Activated B cell treated with CpG ODN at 0.5 μM for 24 hours (primary cell): ENCODE results near the gene SEMA4C. TPM values are rescaled to one million over a fixed set of nuclear protein-coding genes. Genes with fewer than 3 reads are reported as not detected.

Experiments
- ATAC-seq: fragments of 200-7000 bp; cut with Tn5 transposase; one replicate; pipeline ENCODE4 v1.10.0; 2021; ENCODE audit warnings: low read depth, mild to moderate bottlenecking, moderate library complexity
- CTCF ChIA-PET: fragments of 350-600 bp; sonication (Branson Sonifier 250); formaldehyde crosslinking; loops from one replicate; lab custom pipeline; 2021; ENCODE audit warnings: antibody characterized with exemption; lab: Charles Lee
- POLR2A ChIA-PET: fragments of 350-600 bp; sonication (Branson Sonifier 250); formaldehyde crosslinking; loops from one replicate; lab custom pipeline; 2021; ENCODE audit warnings: antibody characterized with exemption; lab: Charles Lee
- DNase-seq: peaks from one replicate; pipeline ENCODE4 v3.0.0; 2022
- H3K27ac Mint-ChIP-seq: one replicate; pipeline ENCODE4 v1.8.0; 2020; ENCODE audit warnings: mixed read lengths
- H3K27me3 Mint-ChIP-seq: one replicate; pipeline ENCODE4 v1.8.0; 2021; ENCODE audit warnings: mixed read lengths
- H3K36me3 Mint-ChIP-seq: one replicate; pipeline ENCODE4 v1.8.0; 2021; ENCODE audit warnings: low read depth, mixed read lengths
- H3K4me1 Mint-ChIP-seq: one replicate; pipeline ENCODE4 v1.8.0; 2021; ENCODE audit warnings: mixed read lengths
- H3K4me3 Mint-ChIP-seq: one replicate; pipeline ENCODE4 v1.8.0; 2020; ENCODE audit warnings: mild to moderate bottlenecking, mixed read lengths
- H3K9me3 Mint-ChIP-seq: one replicate; pipeline ENCODE4 v1.8.0; 2020; ENCODE audit warnings: mixed read lengths
- CTCF ChIP-seq: fragments of 200-600 bp; IDR thresholded peaks from one replicate; pipeline ENCODE4 v1.8.0; 2022; ENCODE audit warnings: antibody characterized with exemption, mild to moderate bottlenecking
- intact Hi-C: fragments of 100-400 bp; cut with micrococcal nuclease; formaldehyde crosslinking; loops from one replicate; pipeline ENCODE4 v1.15.1; 2024
- total RNA-seq: library from RNA; stranded (reverse); gene quantifications from 2 replicates; pipeline ENCODE4 v1.2.3, GENCODE V29; 2022

The SEMA4C gene
- total RNA-seq, 1 donor from 2014 or later, result 0.55 TPM

- DNase-seq (no peak), ATAC-seq (no peak)
- TF ChIP-seq CTCF, result no peak
- CTCF ChIA-PET, result no interaction called here
- no peak overlapping the region for H3K27ac Mint-ChIP-seq
- H3K27me3 Mint-ChIP-seq, result peaks cover under 1% of the 10 kb centered on the region
- intact Hi-C loops, result no loop called here
- H3K36me3 Mint-ChIP-seq, result no peaks in the 10 kb centered on the region
- POLR2A ChIA-PET, result no interaction called here
- no peak overlapping the region for H3K4me3 Mint-ChIP-seq
- H3K9me3 Mint-ChIP-seq, result no peaks in the 10 kb centered on the region
- H3K4me1 Mint-ChIP-seq, result peaks cover 18% of the 10 kb centered on the region
Observed at GRCh38 chr2:96887493-96888012, 17.7 kb upstream of the SEMA4C start.

- TF ChIP-seq CTCF, result no peak
- H3K27me3 Mint-ChIP-seq, result peaks cover 3% of the 10 kb centered on the region
- intact Hi-C loops, result no loop called here
- ATAC-seq (no peak), DNase-seq (no peak)
- H3K27ac Mint-ChIP-seq, result no peak overlapping the region
- no peaks in the 10 kb centered on the region for H3K9me3 Mint-ChIP-seq
- CTCF ChIA-PET, result no interaction called here
- POLR2A ChIA-PET, result no interaction called here
- H3K4me1 Mint-ChIP-seq, result peaks cover 18% of the 10 kb centered on the region
- H3K36me3 Mint-ChIP-seq, result no peaks in the 10 kb centered on the region
- H3K4me3 Mint-ChIP-seq, result no peak overlapping the region
Observed at GRCh38 chr2:96885432-96886347, 15.8 kb upstream of the SEMA4C start.

- no peaks in the 10 kb centered on the region for H3K9me3 Mint-ChIP-seq
- peaks cover 18% of the 10 kb centered on the region for H3K4me1 Mint-ChIP-seq
- intact Hi-C loops, result no loop called here
- H3K27me3 Mint-ChIP-seq, result peaks cover 7% of the 10 kb centered on the region
- ATAC-seq (no peak), DNase-seq (no peak)
- ChIA-PET POLR2A (no interaction called here), CTCF (no interaction called here)
- no peak overlapping the region for H3K27ac Mint-ChIP-seq
- no peaks in the 10 kb centered on the region for H3K36me3 Mint-ChIP-seq
- no peak for TF ChIP-seq CTCF
- H3K4me3 Mint-ChIP-seq, result no peak overlapping the region
Observed at GRCh38 chr2:96884299-96885094, 14.6 kb upstream of the SEMA4C start.

GRCh38 chr2:96883306-96883705 is 13.4 kb upstream of the SEMA4C start:
- no peak for TF ChIP-seq CTCF
- Mint-ChIP-seq H3K9me3 (no peaks in the 10 kb centered on the region), H3K4me3 (no peak overlapping the region), H3K36me3 (no peaks in the 10 kb centered on the region), H3K27ac (no peak overlapping the region), H3K4me1 (peaks cover 15% of the 10 kb centered on the region), H3K27me3 (peaks cover 7% of the 10 kb centered on the region)
- POLR2A ChIA-PET, result no interaction called here
- ATAC-seq (no peak), DNase-seq (no peak)
- intact Hi-C loops, result no loop called here
- CTCF ChIA-PET, result no interaction called here

- Mint-ChIP-seq H3K4me1 (peaks cover 11% of the 10 kb centered on the region), H3K27me3 (peaks cover 7% of the 10 kb centered on the region), H3K36me3 (no peaks in the 10 kb centered on the region), H3K4me3 (no peak overlapping the region), H3K27ac (no peak overlapping the region), H3K9me3 (no peaks in the 10 kb centered on the region)
- ChIA-PET POLR2A (no interaction called here), CTCF (no interaction called here)
- ATAC-seq, result no peak
- DNase-seq, result no peak
- TF ChIP-seq CTCF, result no peak
- intact Hi-C loops, result no loop called here
Observed at GRCh38 chr2:96882906-96883305, 13.0 kb upstream of the SEMA4C start.
